SK-N-SH (cell line): ENCODE data around the gene ANLN. TPM values are rescaled to one million over a fixed set of nuclear protein-coding genes. Genes with fewer than 3 reads are reported as not detected.

ENCODE experiments used
- CTCF ChIA-PET: fragments of 300-600, 350-600 bp; formaldehyde crosslinking; extraction: SDS; loops from one replicate; lab custom pipeline; 2021; lab: Yijun Ruan, JAX
- POLR2A ChIA-PET: fragments of 350-600 bp; sonication (Branson Sonifier 250); formaldehyde crosslinking; extraction: SDS; loops from one replicate; lab custom pipeline; 2020; ENCODE audit warnings: antibody characterized with exemption, inconsistent platforms; lab: Yijun Ruan, JAX
- DNase-seq: peaks from one replicate; pipeline ENCODE4 v3.0.0; 2012
- H2AFZ ChIP-seq: fragments of 200-600 bp; sonication (generic); 2 replicates; pipeline ENCODE4 v1.8.1; 2016; ENCODE audit warnings: antibody characterized with exemption, mild to moderate bottlenecking, low read depth
- H3F3A ChIP-seq: fragments of 200-600 bp; sonication (generic); replicated peaks from 2 replicates; pipeline ENCODE3; 2016; ENCODE audit warnings: antibody characterized with exemption, mild to moderate bottlenecking; ENCODE audit not compliant: insufficient read depth
- H3K27ac ChIP-seq, 2 experiments: fragments of 200-500 bp in 1 of 2; fragments of 200-600 bp in 1 of 2; sonication (Bioruptor generic) in 1 of 2; sonication (generic), shearing (Covaris generic) in 1 of 2; 2 replicates each; pipeline versions ENCODE4 v1.5.1 to v1.6.1; 2014 to 2016; ENCODE audit warnings: low read depth in 2 of 2, inconsistent platforms in 1 of 2, low read length in 1 of 2, mild to moderate bottlenecking in 1 of 2, mixed read lengths in 1 of 2
- H3K27me3 ChIP-seq: fragments of 200-600 bp; sonication (generic), shearing (Covaris generic); 2 replicates; pipeline ENCODE4 v1.6.1; 2016; ENCODE audit warnings: mixed run types; ENCODE audit not compliant: insufficient read depth
- H3K36me3 ChIP-seq, 2 experiments: fragments of 200-500 bp in 1 of 2; fragments of 200-600 bp in 1 of 2; sonication (Bioruptor generic) in 1 of 2; sonication (generic) in 1 of 2; replicated peaks in 1 of 2; 2 replicates each; pipeline versions ENCODE3 to v1.5.1; 2014 to 2016; ENCODE audit warnings: low read length in 1 of 2, mild to moderate bottlenecking in 1 of 2; ENCODE audit not compliant: insufficient read depth in 2 of 2, control insufficient read depth in 1 of 2
- H3K4me1 ChIP-seq, 2 experiments: fragments of 200-500 bp in 1 of 2; fragments of 200-600 bp in 1 of 2; sonication (Bioruptor generic) in 1 of 2; sonication (generic), shearing (Covaris generic) in 1 of 2; 2 replicates each; pipeline versions ENCODE4 v1.5.1 to v1.6.1; 2014 to 2016; ENCODE audit warnings: low read depth in 1 of 2, low read length in 1 of 2, mixed run types in 1 of 2; ENCODE audit not compliant: insufficient read depth in 2 of 2, control insufficient read depth in 1 of 2
- H3K4me2 ChIP-seq: fragments of 200-600 bp; sonication (generic), shearing (Covaris generic); 2 replicates; pipeline ENCODE4 v1.6.1; 2017; ENCODE audit warnings: mixed run types
- H3K4me3 ChIP-seq, 2 experiments: fragments of 200-500 bp in 1 of 2; fragments of 200-600 bp in 1 of 2; sonication (Bioruptor generic) in 1 of 2; sonication (generic), shearing (Covaris generic) in 1 of 2; 2 replicates each; pipeline versions ENCODE4 v1.5.1 to v1.8.1; 2014 to 2016; ENCODE audit warnings: low read depth in 2 of 2, inconsistent platforms in 1 of 2, low read length in 1 of 2, mild to moderate bottlenecking in 1 of 2, mixed read lengths in 1 of 2, moderate library complexity in 1 of 2
- H3K79me2 ChIP-seq: fragments of 200-600 bp; sonication (generic); 2 replicates; pipeline ENCODE4 v1.8.1; 2017; ENCODE audit warnings: mild to moderate bottlenecking; ENCODE audit not compliant: insufficient read depth
- H3K9ac ChIP-seq: fragments of 200-600 bp; sonication (generic); 2 replicates; pipeline ENCODE4 v1.6.1; 2017; ENCODE audit warnings: mixed run types
- H3K9me2 ChIP-seq: fragments of 200-600 bp; sonication (generic); 2 replicates; pipeline ENCODE4 v1.6.1; 2017; ENCODE audit warnings: mixed run types
- H3K9me3 ChIP-seq: fragments of 200-600 bp; sonication (generic); 2 replicates; pipeline ENCODE4 v1.6.1; 2017; ENCODE audit warnings: mixed run types, mild to moderate bottlenecking, moderate library complexity
- H4K20me1 ChIP-seq: fragments of 200-600 bp; sonication (generic); 2 replicates; pipeline ENCODE4 v1.6.1; 2017; ENCODE audit warnings: mild to moderate bottlenecking, mixed run types; ENCODE audit not compliant: insufficient read depth
- CHD2 ChIP-seq: fragments of 150-350 bp; IDR thresholded peaks from 2 replicates; pipeline ENCODE4 v1.6.1; 2018; ENCODE audit warnings: low read length; ENCODE audit not compliant: partially characterized antibody
- CTCF ChIP-seq: fragments of 200-600 bp; sonication (generic); IDR thresholded peaks from 2 replicates; pipeline ENCODE4 v1.6.1; 2017; ENCODE audit warnings: antibody characterized with exemption, mild to moderate bottlenecking, moderate library complexity
- ELF1 ChIP-seq: IDR thresholded peaks from 2 replicates; pipeline ENCODE4 v1.4.0; 2012
- EZH2phosphoT487 ChIP-seq: fragments of 200-600 bp; sonication (generic); IDR thresholded peaks from 2 replicates; pipeline ENCODE4 v1.6.1; 2017; ENCODE audit warnings: low read depth, mixed run types, mild to moderate bottlenecking, antibody characterized with exemption, moderate library complexity, borderline replicate concordance
- FOXJ3 ChIP-seq: sonication (generic); formaldehyde crosslinking; IDR thresholded peaks from 2 replicates; pipeline ENCODE4 v1.5.1; 2020; ENCODE audit warnings: mild to moderate bottlenecking, missing genetic modification reagents
- IRF3 ChIP-seq: fragments of 150-350 bp; IDR thresholded peaks from 2 replicates; pipeline ENCODE4 v1.6.1; 2016; ENCODE audit warnings: mild to moderate bottlenecking, low read depth, low read length
- JUND ChIP-seq: IDR thresholded peaks from 2 replicates; pipeline ENCODE4 v1.4.0; 2012
- MAX ChIP-seq: IDR thresholded peaks from 2 replicates; pipeline ENCODE4 v1.4.0; 2012; ENCODE audit warnings: low read depth
- MEF2A ChIP-seq: IDR thresholded peaks from 2 replicates; pipeline ENCODE4 v1.4.0; 2012; ENCODE audit warnings: low read depth, borderline replicate concordance
- MXI1 ChIP-seq: IDR thresholded peaks from 2 replicates; pipeline ENCODE4 v1.6.1; 2012; ENCODE audit warnings: mild to moderate bottlenecking, low read depth, low read length, improper control_type of control experiment
- NFIC ChIP-seq: IDR thresholded peaks from 2 replicates; pipeline ENCODE4 v1.4.0; 2012; ENCODE audit warnings: borderline replicate concordance
- RCOR1 ChIP-seq: fragments of 150-350 bp; IDR thresholded peaks from 2 replicates; pipeline ENCODE4 v1.6.1; 2017; ENCODE audit warnings: antibody characterized with exemption, low read length
- RFX5 ChIP-seq: IDR thresholded peaks from 2 replicates; pipeline ENCODE4 v1.6.1; 2012; ENCODE audit warnings: mild to moderate bottlenecking, improper control_type of control experiment, low read length
- RXRA ChIP-seq: IDR thresholded peaks from 2 replicates; pipeline ENCODE4 v1.4.0; 2012; ENCODE audit warnings: low read depth, mild to moderate bottlenecking, borderline replicate concordance
- SIN3A ChIP-seq: IDR thresholded peaks from 2 replicates; pipeline ENCODE4 v1.6.1; 2012; ENCODE audit warnings: low read depth, mild to moderate bottlenecking, low read length, moderate library complexity, borderline replicate concordance
- TAF1 ChIP-seq: IDR thresholded peaks from 2 replicates; pipeline ENCODE4 v1.6.1; 2012; ENCODE audit warnings: low read depth, mild to moderate bottlenecking, low read length, moderate library complexity, borderline replicate concordance
- TEAD4 ChIP-seq: IDR thresholded peaks from 2 replicates; pipeline ENCODE4 v1.4.0; 2012; ENCODE audit warnings: mild to moderate bottlenecking, borderline replicate concordance; ENCODE audit not compliant: insufficient read depth
- USF2 ChIP-seq: fragments of 150-350 bp; IDR thresholded peaks from 2 replicates; pipeline ENCODE4 v1.6.1; 2017; ENCODE audit warnings: antibody characterized with exemption, low read length, low read depth, borderline replicate concordance
- ZBTB33 ChIP-seq: IDR thresholded peaks from 2 replicates; pipeline ENCODE4 v1.4.0; 2012; ENCODE audit warnings: low read depth, borderline replicate concordance
- WGBS: methylation state at CpG from one replicate; pipeline ENCODE4 v1.1.6; 2017; ENCODE audit warnings: low lambda C conversion rate; 5-methylcytosine and 5-hydroxymethylcytosine counted together
- polyA plus RNA-seq, 3 experiments: library from polyadenylated mRNA; depleted of rRNA; stranded (reverse); fragments of >200 nt; gene quantifications; 2 replicates each; pipeline ENCODE4 v1.2.3, GENCODE V29; 2012

Gene ANLN
- polyA plus RNA-seq, 1 of the 3 experiments (the other 2 are of a cell fraction): 17.1 TPM

GRCh38 chr7:36484265-36484664 is 94.6 kb downstream of the ANLN start (continued):
- no peak for TF ChIP-seq ZBTB33
- TF ChIP-seq RFX5: no peak
- no peak for TF ChIP-seq RCOR1
- no peak for TF ChIP-seq MXI1
- TF ChIP-seq MAX: no peak
- no peak for TF ChIP-seq TEAD4
- TF ChIP-seq CHD2: no peak
- TF ChIP-seq SIN3A: no peak

- POLR2A ChIA-PET: no interaction called here
- no peak for TF ChIP-seq USF2
- TF ChIP-seq MEF2A: no peak
- TF ChIP-seq MAX: no peak
- TF ChIP-seq RCOR1: no peak
- no peak for TF ChIP-seq IRF3
- no peak for TF ChIP-seq EZH2phosphoT487
- no peak for TF ChIP-seq SIN3A
- no peak for TF ChIP-seq NFIC
- TF ChIP-seq TAF1: no peak
- TF ChIP-seq CTCF: no peak
- no peak for TF ChIP-seq FOXJ3 (CRISPR knock-in tag)
- TF ChIP-seq CHD2: no peak
- no peak for TF ChIP-seq JUND
- no peak for TF ChIP-seq ELF1
- no peak for TF ChIP-seq RFX5
- TF ChIP-seq RXRA: no peak
- no peak for TF ChIP-seq TEAD4
- TF ChIP-seq, all 33 proteins: peak for 0
- Histone ChIP-seq H3K9me3 (no peaks in the 10 kb centered on the region), H2AFZ (no peak overlapping the region), H3K9ac (no peak overlapping the region), H3K27me3 (no peaks in the 10 kb centered on the region), H3F3A (no peaks in the 10 kb centered on the region), H3K4me1 (0 out of 4 replicates have a peak, but pooled peaks cover 0 to 2% of the 10 kb centered on the region in 2 experiments), H3K4me3 (no peak overlapping the region), H3K79me2 (no peaks in the 10 kb centered on the region), H3K36me3 (no peaks in the 10 kb centered on the region), H3K27ac (no peak overlapping the region), H4K20me1 (no peaks in the 10 kb centered on the region), H3K4me2 (no peak overlapping the region), H3K9me2 (no peaks in the 10 kb centered on the region)
- CTCF ChIA-PET: interaction anchor here (1.0 to 10.8 kb wide), 11 partner anchors 12 to 711 kb away, joined by 3 to 306 read pairs (median 25); no protein-coding TSS in a partner anchor
- no peak for DNase-seq
- WGBS: 56% methylated on average over 4 of the region's 4 CpGs
Measured at GRCh38 chr7:36486336-36486735, 96.7 kb downstream of the ANLN start.
